Gastroesophageal sphincter (tissue), 3 donors: ENCODE data around the gene BGLAP.

Experiments used
- CTCF ChIP-seq, 4 experiments: fragments of 200-600 bp in 2 of 4; fragments of 450-650 bp in 2 of 4; sonication (generic) in 1 of 4; IDR thresholded peaks; one replicate each; pipeline ENCODE4 v1.5.1; 2017 to 2019; ENCODE audit warnings: antibody characterized with exemption in 4 of 4, mild to moderate bottlenecking in 2 of 4, moderate library complexity in 2 of 4
- POLR2A ChIP-seq, 2 donors: fragments of 450-650 bp; IDR thresholded peaks; one replicate each; pipeline ENCODE4 v1.6.1; 2017; ENCODE audit warnings: antibody characterized with exemption in 2 of 2, mild to moderate bottlenecking in 2 of 2, moderate library complexity in 1 of 2

- no peak for TF ChIP-seq CTCF (IDR thresholded peaks at IDR 0.05)
- no peak for TF ChIP-seq POLR2A (IDR thresholded peaks at IDR 0.05)
Observed at GRCh38 chr1:156283521-156283920, 41.5 kb downstream of the BGLAP start.
